HG03095 (cell line): ENCODE data around the gene MUC3A.
"Not testable (repeated sequence)": the region's sequence is repeated elsewhere in the genome, so short reads cannot be mapped to it uniquely, and the experiment has no call there.

ENCODE experiments used
- ATAC-seq: cut with Tn5 transposase; IDR thresholded peaks from one replicate; pipeline ENCODE4 v1.9.1; 2021; ENCODE audit warnings: moderate library complexity; ENCODE audit not compliant: unreplicated experiment

MUC3A gene

DNA sequence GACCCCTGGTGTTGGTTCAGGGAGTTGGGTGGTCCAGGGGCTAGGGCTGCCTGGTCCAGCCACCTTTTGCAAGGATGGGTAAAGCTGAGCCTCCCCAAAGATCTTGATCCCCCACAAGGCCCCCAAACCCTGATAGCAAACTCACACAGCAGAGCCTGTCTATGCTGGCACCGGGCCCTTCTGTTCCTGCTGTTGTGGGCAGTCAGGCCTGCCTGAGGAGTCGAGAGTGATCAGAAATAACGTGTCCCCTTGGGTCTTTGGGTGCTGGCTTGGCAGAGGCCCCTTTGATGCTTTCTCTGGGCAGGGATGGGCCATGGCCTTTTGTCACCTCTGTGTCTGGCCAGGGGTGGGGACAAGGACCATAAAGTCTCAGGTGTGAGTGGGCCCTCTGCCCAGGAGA lies 19.3 kb downstream of the MUC3A start:
- ATAC-seq: no peak

DNA sequence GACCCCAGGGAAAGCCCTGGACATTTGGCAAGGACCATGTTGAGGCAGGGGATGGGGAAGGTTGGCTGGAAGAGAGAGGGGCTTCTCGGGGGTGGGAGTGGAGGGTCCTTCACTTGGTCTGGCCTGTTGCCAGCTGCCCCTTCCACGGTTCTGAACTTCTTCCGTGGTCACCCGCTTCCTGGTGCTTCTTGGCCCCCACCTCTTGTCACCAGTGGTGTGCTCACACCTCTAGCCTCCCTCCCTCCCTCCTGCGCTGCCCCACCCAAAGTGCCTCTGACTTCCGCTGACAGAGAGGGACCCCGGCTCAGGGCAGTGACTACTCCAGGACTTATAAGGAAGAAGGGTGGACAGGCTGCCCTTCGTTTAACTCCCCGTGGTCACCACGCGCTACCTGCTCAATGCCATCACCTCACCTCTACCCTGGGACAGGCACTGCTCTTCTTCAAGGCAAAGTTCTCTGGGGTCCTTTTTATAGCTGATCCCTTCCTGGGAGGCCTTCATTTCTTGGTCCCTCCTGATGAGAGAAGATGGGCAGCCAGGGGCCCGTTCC lies 19.8 kb downstream of the MUC3A start, which contains the start of gene MUC12:
MUC12 (plus strand) TSS at position 500 of the 550 bp plus-strand sequence. CDS start 58 bp downstream, outside the sequence.
- no peak for ATAC-seq

DNA sequence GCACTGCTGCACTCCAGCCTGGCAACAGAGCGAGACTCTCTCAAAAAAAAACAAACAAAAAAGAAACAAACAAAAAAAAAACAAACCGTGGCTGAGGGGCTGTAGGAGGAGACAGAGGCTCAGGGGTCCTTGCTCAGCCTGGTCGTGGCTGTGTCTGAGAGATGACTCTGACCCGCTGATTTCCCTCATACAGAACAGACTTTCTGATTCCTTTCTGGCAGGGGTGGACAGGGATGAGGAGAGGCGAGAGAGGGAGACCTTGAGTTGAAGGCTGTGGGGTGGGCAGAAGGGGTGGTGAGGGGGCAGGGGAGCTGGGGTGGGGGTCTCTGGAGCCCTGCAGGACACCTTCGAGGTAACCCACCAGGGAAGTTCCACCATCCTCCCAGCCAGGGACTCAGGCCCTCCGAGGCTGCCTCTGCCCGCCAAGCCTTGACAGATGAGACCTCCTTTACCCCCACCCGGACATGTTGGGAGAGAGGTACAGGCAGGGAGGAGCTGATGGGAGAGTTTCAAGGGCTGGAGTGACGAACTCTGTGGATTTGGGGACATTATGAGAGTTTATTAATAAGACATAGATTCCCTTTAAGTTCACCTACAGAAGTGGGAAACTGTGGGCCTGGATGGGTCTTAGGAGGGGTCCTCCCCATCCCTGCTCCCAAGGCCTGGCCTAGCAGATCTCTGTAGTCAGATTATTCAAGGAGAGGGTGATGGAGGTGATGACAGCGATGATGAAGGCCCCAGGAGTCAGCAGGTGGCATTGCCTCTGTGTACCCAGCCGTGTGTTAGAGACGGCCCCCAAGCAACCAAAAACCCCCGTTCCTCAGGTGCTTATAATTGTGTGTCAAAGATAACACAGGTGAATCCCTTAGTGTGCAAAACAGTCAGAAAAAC lies 22.0 kb downstream of the MUC3A start:
- ATAC-seq: no peak

DNA sequence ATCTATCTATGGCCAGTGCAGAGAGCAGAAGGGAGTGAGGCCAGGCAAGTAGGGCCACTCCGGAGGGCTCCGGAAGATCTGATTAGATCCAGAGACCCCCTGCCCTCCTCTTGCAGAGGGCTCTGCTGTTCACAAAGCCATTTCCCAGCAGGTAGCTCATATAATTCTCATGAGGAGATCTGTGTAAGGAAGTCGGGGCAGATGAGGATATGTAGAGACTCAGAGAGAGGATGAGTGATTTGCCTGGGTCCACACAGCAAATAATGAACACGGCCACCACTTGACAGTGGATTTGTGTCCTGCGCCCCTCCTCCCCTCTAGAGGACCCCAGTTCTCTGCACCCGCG lies 22.6 kb downstream of the MUC3A start:
- ATAC-seq: no peak

DNA sequence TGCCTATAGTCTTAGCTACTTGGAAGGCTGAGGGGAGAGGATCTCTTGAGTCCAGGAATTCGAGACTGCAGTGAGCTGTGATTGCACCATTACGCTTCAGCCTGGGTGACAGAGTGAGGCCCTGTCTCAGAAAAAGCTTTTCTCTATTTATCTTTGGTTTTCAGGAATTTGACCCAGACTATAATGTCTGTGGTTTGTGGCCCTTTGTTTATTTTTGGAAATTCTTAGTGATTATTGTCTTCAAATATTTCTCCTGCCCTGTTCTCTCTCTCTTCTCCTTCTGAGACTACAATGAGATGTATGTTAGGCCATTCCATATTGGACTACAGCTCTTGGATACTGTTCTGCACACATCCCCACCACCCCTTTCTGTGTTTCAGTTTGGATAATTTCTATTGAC lies 24.7 kb downstream of the MUC3A start:
- no peak for ATAC-seq

DNA sequence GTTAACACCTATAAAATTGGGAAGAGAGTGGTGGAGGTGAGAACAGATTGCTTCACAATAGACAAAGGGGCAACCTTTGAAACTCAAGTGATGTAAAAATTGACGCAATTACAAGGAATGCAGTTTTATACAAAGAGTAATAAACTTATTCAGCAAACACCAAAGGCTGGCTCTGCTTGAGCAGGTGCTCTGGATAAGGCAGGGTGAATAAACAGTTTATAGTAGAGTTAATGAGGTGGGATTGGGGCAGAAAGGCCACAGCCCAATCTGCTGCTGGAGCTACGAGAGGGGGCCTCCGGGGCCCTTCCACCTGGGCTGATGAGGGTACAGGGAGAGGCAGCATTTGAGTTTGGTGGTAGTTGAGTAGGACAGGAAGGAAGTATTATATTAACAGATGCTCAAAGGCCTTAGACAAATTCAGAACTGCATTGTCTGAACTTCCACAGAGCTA lies 26.1 kb downstream of the MUC3A start:
- ATAC-seq: no peak

DNA sequence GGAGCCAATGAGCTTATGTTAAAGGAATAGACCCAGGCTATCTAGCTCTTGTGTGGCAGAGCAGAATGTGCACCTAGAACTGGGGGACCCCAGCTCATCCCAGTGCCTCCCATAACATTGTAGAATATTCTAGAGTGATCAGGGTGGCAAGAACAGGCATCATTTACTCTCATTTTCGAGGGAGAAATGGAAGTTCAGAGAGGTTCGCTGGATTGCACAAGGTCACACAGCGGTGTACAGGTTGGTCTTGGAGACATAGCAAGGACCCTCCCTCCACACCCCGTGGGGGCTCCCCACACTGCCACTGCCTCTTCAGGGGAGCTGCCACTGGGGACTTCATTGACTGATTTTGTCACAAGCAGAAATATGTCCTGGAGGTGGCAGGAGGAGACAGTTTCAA lies 29.0 kb downstream of the MUC3A start:
- ATAC-seq: no peak

DNA sequence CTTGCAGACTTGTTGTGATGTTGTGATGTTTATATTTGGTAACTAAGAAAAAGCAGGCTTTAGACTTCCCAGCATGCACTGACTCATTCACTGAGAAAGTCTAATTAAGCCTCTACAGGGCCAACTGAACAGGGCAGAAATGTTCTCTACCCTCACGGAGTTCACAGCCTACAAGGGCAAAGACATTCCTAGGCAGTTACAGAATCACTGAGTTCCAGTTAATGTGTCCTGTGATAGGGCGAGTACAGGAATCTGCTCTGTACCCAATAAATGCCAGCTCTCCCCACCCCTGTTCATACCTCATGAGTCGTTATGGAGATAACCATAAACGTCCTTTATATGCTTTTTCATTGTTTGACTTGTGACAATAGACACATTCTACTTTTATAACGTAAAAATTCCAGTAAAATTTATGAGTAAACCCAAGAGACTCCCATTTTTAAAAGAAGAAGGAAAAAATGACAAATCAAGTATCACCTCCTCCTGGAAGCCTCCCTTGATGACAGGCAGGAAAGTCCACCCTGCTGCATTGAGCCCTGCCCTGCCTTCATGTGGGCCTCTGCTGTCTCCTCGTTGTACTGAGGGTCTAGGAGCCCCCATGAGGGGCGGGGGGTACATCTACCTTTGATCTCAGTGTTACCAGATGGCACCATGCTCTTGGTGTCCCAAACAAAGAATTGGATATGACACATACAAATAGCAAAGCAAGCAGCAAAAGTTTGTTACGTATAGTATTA lies 34.3 kb downstream of the MUC3A start:
- ATAC-seq: no peak

DNA sequence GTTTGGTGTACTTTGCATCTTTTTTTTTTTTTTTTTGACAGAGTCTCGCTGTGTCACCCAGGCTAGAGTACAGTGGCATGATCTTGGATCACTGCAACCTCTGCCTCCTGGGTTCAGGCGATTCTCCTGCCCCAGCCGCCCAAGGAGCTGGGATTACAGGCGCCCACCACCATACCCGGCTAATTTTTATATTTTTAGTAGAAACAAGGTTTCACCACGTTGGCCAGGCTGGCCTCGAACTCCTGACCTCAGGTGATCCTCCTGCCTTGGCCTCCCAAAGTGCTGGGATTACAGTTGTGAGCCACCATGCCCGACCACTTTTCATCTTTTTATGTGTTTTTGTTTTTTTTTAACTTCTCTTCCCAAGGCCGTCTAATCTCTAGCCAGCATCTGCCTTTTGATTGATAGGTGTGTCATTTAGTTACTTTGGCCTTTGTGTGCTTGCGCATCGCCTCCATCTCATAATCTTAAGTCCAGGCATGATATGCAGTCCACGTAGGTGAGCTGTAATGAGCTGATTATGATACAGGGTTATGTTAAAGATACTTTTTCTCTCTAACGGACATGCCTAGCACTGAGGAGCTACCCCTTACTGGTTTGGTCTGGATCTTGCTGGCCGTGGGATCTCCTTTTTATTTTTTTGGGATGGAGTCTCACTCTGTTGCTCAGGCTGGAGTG lies 35.0 kb downstream of the MUC3A start:
- not testable (repeated sequence) for ATAC-seq

DNA sequence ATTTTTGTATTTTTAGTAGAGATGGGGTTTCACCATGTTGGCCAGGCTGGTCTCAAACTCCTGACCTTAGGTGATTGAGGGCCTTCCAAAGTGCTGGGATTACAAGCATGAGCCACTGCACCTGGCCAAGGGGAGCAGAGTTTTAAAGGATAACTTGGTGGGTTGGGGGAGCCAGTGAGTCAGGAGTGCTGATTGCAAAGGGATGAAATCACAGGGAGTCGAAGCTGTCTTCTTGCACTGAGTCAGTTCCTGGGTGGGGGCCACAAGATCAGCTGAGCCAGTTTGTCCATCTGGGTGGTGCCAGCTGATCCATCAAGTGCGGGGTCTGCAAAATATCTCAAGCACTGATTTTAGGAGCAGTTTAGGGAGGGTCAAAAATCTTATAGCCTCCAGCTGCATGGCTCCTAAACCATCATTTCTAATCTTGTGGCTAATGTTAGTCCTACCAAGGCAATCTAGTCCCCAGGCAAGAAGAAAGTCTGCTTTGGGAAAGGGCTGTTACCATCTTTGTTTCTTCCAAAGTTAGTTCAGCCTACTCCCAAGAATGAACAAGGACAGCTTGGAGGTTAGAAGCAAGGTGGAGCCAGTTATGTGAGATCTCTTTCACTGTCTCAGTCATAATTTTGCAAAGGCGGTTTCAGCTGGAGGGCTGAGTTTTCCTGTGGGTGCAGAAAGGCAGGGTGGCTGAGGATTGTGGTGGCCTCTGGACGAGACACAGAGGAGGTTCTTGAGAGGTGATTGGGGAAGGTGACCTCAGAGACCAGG lies 35.9 kb downstream of the MUC3A start:
- ATAC-seq: not testable (repeated sequence)

DNA sequence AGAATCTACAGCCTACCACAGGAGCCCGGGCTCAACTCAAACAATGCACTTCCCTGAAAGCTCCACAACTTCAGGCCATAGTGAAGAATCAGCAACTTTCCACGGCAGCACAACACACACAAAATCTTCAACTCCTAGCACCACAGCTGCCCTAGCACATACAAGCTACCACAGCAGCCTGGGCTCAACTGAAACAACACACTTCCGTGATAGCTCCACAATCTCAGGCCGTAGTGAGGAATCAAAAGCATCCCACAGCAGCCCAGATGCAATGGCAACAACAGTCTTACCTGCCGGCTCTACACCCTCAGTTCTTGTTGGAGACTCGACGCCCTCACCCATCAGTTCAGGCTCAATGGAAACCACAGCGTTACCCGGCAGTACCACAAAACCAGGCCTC lies 42.3 kb downstream of the MUC3A start:
- no peak for ATAC-seq

DNA sequence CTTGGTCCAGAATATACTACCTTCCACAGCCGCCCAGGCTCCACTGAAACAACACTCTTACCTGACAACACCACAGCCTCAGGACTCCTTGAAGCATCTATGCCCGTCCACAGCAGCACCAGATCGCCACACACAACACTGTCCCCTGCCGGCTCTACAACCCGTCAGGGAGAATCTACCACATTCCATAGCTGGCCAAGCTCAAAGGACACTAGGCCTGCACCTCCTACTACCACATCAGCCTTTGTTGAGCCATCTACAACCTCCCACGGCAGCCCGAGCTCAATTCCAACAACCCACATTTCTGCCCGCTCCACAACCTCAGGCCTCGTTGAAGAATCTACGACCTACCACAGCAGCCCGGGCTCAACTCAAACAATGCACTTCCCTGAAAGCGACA lies 42.9 kb downstream of the MUC3A start:
- not testable (repeated sequence) for ATAC-seq

DNA sequence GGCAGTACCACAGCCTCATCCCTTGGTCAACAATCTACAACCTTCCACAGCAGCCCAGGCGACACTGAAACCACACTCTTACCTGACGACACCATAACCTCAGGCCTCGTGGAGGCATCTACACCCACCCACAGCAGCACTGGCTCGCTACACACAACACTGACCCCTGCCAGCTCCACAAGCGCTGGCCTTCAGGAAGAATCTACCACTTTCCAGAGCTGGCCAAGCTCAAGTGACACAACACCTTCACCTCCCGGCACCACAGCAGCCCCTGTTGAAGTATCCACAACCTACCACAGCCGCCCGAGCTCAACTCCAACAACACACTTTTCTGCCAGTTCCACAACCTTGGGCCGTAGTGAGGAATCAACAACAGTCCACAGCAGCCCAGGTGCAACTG lies 45.3 kb downstream of the MUC3A start:
- ATAC-seq: not testable (repeated sequence)

DNA sequence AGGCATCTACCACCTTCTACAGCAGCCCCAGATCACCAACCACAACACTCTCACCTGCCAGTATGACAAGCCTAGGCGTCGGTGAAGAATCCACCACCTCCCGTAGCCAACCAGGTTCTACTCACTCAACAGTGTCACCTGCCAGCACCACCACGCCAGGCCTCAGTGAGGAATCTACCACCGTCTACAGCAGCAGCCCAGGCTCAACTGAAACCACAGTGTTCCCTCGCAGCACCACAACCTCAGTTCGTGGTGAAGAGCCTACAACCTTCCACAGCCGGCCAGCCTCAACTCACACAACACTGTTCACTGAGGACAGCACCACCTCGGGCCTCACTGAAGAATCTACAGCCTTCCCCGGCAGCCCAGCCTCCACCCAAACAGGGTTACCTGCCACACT lies 49.2 kb downstream of the MUC3A start:
- not testable (repeated sequence) for ATAC-seq

DNA sequence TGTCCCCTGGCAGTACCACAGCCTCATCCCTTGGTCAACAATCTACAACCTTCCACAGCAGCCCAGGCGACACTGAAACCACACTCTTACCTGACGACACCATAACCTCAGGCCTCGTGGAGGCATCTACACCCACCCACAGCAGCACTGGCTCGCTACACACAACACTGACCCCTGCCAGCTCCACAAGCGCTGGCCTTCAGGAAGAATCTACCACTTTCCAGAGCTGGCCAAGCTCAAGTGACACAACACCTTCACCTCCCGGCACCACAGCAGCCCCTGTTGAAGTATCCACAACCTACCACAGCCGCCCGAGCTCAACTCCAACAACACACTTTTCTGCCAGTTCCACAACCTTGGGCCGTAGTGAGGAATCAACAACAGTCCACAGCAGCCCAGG lies 50.0 kb downstream of the MUC3A start:
- ATAC-seq: not testable (repeated sequence)

DNA sequence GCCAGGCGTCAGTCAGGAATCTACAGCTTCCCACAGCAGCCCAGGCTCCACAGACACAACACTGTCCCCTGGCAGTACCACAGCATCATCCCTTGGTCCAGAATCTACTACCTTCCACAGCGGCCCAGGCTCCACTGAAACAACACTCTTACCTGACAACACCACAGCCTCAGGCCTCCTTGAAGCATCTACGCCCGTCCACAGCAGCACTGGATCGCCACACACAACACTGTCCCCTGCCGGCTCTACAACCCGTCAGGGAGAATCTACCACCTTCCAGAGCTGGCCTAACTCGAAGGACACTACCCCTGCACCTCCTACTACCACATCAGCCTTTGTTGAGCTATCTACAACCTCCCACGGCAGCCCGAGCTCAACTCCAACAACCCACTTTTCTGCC lies 50.7 kb downstream of the MUC3A start:
- not testable (repeated sequence) for ATAC-seq

DNA sequence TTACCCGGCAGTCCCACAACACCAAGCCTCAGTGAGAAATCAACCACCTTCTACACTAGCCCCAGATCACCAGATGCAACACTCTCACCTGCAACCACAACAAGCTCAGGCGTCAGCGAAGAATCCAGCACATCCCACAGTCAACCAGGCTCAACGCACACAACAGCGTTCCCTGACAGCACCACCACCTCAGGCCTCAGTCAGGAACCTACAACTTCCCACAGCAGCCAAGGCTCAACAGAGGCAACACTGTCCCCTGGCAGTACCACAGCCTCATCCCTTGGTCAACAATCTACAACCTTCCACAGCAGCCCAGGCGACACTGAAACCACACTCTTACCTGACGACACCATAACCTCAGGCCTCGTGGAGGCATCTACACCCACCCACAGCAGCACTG lies 53.0 kb downstream of the MUC3A start:
- not testable (repeated sequence) for ATAC-seq

DNA sequence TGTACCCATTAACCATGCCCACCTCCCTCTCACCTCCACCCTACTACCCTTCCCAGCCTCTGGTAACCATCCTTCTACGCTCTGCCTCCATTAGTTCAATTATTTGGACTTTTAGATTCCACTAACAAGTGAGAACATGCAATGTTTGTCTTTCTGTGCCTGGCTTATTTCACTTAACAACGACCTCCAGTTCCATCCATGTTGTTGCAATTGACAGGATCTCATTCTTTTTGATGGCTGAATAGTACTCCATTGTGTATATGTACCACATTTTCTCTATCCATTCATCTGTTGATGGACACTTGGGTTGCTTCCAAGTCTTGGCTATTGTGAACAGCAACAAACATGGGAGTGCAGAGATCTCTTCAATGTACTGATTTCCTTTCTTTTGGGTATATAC lies 58.0 kb downstream of the MUC3A start:
- ATAC-seq: not testable (repeated sequence)

DNA sequence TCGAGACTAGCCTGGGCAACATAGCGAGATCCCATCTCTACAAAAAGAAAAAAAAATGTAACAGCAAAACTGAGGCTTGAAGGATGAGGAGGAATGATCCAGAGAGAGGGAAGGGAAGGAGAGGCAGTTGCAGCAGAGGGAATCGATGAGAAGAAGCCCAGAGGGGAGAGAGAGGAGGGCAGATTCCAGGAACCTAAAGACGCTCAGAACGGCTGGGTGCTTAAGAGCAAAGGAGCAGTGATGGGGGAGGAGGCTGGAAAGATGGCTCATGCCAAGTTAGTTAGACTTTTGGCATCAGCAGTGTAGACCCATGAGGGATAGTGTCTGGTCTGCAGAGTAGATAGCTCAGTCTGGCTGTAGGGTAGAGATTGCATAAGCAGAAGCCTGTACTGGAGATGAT lies 60.3 kb downstream of the MUC3A start:
- no peak for ATAC-seq

DNA sequence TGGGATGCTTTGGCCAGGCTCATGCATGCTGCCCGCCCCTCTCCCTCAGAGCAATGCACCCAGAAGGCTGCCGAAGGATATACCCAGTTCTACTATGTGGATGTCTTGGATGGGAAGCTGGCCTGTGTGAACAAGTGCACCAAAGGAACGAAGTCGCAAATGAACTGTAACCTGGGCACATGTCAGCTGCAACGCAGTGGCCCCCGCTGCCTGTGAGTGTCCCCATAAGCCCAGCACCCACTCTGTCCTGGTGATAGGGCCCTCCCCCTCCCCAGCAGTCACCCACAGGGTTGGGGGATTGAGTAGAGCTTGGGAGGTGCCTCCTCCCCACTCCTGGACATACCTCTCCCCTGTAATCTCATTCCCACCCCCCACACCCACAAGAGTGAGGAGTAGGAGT lies 63.6 kb downstream of the MUC3A start:
- no peak for ATAC-seq
